ENCODE measurements around the gene NNT.
"Not testable (repeated sequence)": the region's sequence is repeated elsewhere in the genome, so short reads cannot be mapped to it uniquely, and the experiment has no call there.

Gene NNT

DNA sequence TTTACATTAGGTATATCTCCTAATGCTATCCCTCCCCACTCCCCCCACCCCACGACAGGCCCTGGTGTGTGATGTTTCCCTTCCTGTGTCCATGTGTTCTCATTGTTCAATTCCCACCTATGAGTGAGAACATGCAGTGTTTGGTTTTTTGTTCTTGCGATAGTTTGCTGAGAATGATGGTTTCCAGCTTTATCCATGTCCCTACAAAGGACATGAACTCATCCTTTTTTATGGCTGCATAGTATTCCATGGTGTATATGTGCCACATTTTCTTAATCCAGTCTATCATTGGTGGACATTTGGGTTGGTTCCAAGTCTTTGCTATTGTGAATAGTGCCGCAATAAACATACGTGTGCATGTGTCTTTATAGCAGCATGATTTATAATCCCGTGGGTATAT lies 64.4 kb downstream of the NNT start:
- DNase-seq (ENCODE audit: low read depth) = not testable (repeated sequence)

- no peak for DNase-seq (ENCODE audit: low read depth)
These were observed 71.6 kb downstream of the NNT start for GRCh38 chr5:43674536-43674935.

DNA sequence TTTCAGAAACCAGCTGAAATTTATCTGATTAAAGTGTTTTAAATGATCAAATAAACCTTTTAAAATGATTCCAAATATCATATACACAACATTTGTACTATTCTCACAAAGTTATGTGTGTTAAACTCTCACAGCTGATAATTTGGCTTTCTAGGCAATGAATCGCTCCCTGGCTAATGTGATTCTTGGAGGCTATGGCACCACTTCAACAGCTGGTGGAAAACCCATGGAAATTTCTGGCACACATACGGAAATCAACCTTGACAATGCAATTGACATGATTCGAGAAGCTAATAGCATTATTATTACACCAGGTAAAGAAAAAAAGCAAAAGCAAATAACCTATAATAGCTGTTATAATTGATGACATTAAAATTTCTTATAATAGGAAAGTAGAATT lies 72.4 kb downstream of the NNT start:
- no peak for DNase-seq (ENCODE audit: low read depth)

GRCh38 chr5:43676083-43676840 lies 73.3 kb downstream of the NNT start:
- DNase-seq (ENCODE audit: low read depth) = no peak

- no peak for DNase-seq (ENCODE audit: low read depth)
These were observed 74.3 kb downstream of the NNT start for GRCh38 chr5:43677253-43677652.

DNA sequence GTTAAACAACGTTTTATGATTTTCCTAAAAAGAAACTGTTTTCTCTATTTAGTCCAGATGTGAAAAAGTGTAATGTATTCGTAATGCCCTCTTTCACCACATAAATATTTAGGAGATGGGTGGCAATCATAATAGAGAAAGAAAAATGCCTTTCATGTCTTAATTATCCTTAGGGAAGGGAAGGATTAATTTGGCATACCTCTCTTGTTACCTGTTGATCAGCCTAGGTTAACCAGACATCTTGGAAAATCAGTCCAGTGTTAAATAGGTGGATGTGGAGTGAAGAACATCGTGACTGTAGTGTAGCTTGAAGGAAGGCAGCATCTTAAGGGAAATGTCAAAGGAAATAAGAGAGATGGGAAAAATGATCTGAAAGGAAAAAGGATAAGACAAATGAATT lies 76.2 kb downstream of the NNT start:
- DNase-seq (ENCODE audit: low read depth) = no peak

- no peak for DNase-seq (ENCODE audit: low read depth)
These were observed 77.3 kb downstream of the NNT start for GRCh38 chr5:43680286-43680685.

DNA sequence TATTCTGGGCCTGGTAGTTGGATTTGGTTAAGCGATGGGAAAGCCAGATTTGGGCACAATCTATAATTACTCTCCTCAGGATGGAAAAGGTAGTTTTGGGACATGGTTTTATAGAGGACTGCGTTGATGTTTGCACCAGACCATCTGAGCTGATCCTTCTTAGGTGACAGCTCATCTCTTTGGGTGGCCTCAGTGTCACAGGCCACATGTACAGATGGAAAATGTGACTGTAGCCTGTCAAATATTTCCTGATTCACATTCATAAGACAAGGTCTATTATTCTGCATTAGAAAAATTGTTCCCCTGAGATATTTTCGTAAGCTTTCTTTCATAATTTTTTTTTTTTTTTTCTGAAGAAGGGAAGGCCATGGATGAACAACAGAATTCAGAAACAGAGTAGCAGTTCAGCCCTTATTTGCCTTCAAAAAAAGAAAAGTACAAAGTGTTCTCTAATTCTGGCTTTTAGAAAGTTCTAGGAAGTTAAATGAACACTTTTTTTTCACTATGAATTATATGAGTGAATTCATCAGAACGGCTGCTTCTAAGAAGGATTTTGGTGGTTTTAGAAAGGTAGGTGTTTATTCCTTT lies 81.0 kb downstream of the NNT start:
- no peak for DNase-seq (ENCODE audit: low read depth)

- no peak for DNase-seq (ENCODE audit: low read depth)
These were observed 82.4 kb downstream of the NNT start for GRCh38 chr5:43685252-43685950.

DNA sequence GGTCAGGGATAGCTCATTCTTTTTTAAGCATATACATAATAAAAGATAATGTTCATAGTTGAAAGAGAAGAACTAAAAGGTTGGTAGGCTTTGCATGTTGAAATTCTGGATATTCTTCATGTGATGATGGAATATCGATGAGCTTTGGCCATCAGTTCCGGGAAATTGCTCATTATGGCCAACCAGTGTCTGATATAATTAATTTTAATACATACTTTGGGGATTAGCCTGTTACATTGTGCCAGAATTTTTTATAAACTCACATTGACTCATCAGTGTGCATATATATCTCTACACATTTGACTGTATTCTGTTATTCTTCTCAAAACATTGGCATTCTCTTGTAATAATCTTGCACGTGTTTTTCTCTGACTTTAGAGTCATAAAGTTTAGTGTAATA lies 84.3 kb downstream of the NNT start:
- no peak for DNase-seq (ENCODE audit: low read depth)

DNA sequence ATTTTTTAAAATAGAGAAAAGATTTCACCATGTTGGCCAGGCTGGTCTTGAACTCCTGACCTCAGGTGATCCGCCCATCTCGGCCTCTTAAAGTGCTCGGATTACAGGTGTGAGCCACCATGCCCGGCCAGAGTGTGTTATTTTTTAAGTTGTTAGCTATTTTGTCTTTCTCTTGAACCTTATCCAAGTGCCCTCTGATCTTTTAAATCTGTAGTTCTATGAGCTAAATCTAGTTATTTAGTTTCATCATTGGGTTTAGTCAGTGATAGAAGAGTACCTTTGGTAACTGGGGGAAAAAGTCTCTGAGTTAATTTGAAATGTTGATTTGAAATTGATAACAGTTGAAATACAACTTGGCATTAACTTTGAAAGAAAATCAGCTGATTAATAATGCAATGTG lies 88.3 kb downstream of the NNT start:
- DNase-seq (ENCODE audit: low read depth) = no peak

GRCh38 chr5:43691893-43692292 lies 88.9 kb downstream of the NNT start:
- DNase-seq (ENCODE audit: low read depth) = no peak

DNA sequence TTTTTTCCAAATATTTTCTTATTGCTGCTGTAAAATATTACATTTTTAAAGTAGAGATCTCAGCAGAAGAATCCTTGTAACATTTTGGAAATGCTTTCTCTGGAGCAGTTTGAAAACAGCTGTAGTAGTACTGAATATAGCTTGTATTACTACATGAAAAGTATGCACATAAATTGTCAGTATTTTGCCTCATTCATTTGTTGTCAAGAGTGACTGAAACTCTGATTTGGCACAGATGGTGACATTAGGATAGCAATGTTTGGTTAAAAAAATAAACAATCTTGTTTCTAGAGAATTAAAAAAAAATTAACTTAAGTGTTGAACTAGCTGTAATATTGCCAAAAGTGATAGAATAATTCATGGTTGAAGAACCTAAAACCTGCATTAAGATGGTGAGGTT lies 90.4 kb downstream of the NNT start:
- no peak for DNase-seq (ENCODE audit: low read depth)

DNA sequence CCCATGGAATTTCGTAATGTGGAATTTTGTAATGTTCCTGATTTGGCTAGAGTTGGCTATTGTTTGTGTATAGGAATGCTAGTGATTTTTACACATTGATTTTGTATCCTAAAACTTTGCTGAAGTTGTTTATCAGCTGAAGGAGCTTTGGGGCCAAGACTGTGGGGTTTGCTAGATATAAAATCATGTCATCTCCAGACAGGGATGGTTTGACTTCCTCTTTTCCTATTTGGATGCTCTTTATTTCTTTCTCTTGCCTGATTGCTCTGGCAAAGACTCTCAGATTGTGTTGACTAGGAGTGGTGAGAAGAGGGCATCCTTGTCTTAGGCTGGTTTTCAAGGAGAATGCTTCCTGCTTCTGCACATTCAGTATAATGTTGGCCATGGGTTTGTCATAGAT lies 91.0 kb downstream of the NNT start:
- DNase-seq (ENCODE audit: low read depth) = no peak

DNA sequence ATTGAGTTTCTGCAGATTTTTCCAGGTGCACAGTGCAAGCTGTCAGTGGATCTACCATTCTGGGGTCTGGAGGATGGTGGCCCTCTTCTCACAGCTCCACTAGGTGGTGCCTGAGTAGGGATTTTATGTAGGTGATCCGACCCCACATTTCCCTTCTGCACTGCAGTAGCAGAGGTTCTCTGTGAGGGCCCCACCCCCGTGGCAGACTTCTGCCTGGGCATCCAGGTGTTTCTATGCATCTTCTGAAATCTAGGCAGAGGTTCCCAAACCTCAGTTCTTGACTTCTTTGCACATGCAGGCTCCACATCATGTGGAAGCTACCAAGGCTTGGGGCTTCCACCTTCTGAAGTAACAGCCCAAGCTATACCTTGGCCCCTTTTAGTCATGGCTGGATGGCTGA lies 93.5 kb downstream of the NNT start:
- DNase-seq (ENCODE audit: low read depth) = not testable (repeated sequence)

DNA sequence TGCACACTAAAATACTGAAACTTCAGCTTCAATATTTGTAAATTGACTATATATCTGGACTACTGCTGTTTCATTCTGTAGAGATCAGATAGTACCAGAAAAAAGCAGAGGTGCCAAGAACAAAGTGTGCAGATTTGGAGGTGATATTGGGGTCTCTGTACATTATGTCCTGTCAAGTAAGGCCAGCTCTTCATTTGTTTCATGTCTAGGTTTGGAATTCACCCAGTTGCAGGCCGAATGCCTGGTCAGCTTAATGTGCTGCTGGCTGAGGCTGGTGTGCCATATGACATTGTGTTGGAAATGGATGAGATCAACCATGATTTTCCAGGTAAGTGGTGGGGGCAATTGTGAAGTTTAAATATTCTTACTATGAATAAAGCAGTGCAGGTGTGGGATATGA lies 96.9 kb downstream of the NNT start:
- no peak for DNase-seq (ENCODE audit: low read depth)

- no peak for DNase-seq (ENCODE audit: low read depth)
These were observed 97.6 kb downstream of the NNT start for GRCh38 chr5:43700601-43701000.

DNA sequence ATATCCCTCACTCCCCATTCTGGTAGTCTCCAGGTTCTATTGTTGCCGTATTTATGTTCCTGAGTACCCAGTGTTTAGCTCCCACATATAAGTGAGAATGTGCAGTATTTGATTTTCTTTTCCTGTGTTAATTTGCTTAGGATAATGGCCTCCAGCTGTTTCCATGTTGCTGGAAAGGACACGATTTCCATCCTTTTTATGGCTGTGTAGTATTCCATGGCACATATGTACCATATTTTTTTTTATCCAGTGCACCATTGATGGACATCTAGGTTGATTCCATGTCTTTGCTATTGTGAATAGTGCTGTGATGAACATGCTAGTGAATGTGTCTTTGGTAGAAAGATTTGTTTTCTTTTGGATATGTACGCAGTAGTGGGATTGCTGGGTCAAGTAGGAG lies 98.2 kb downstream of the NNT start:
- no peak for DNase-seq (ENCODE audit: low read depth)

- DNase-seq (ENCODE audit: low read depth) = no peak
These were observed 99.3 kb downstream of the NNT start for GRCh38 chr5:43702293-43702692.

- no peak for DNase-seq (ENCODE audit: low read depth)
These were observed 99.8 kb downstream of the NNT start for GRCh38 chr5:43702815-43703214.

DNA sequence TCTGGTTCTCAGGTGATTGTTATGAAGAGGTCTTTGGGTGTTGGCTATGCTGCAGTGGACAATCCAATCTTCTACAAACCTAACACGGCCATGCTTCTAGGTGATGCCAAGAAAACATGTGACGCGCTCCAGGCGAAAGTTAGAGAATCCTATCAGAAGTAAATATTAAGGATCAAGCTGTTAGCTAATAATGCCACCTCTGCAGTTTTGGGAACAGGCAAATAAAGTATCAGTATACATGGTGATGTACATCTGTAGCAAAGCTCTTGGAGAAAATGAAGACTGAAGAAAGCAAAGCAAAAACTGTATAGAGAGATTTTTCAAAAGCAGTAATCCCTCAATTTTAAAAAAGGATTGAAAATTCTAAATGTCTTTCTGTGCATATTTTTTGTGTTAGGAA lies 101.3 kb downstream of the NNT start:
- DNase-seq (ENCODE audit: low read depth) = no peak

GRCh38 chr5:43706576-43706975 lies 103.6 kb downstream of the NNT start:
- not testable (repeated sequence) for DNase-seq (ENCODE audit: low read depth)

DNA sequence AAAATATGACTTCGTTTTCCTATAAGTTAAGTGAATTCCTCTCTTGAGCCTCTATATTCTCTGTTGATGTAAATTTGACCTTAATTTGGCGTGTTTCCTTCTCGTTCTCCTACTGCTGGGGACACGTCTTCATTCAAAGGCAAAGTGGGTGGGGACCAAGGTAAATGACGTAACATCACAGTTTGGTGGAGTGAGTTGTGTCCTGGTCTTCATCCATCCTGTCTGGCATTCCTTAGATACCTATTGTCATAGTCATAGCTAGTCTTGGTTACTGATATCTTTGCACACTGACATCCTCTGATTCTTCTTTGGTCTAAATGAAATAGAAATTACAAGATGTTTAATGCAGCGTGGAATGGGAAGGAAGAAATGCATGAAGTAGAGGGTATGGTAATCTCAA lies 108.5 kb downstream of the NNT start:
- no peak for DNase-seq (ENCODE audit: low read depth)

GRCh38 chr5:43712081-43712480 lies 109.1 kb downstream of the NNT start:
- no peak for DNase-seq (ENCODE audit: low read depth)
